HCT116 (cell line): ENCODE measurements around the gene ADAMTS6. TPM values are rescaled to one million over a fixed set of nuclear protein-coding genes. Genes with fewer than 3 reads are reported as not detected.

ENCODE experiments used
- ATAC-seq: fragments of 200-7000 bp; cut with Tn5 transposase; 2 replicates; pipeline ENCODE4 v1.9.1; 2020; ENCODE audit warnings: mild to moderate bottlenecking, moderate library complexity
- BruUV-seq: library from RNA; stranded (reverse); fragments of 400-500 nt; replicated peaks from 2 replicates; lab custom pipeline; 2021; lab: Mats Ljungman, UMichigan
- CTCF ChIA-PET: fragments of 300-600 bp; sonication (Branson Sonifier 250); formaldehyde crosslinking; loops from one replicate; lab custom pipeline; 2021; ENCODE audit warnings: antibody characterized with exemption; lab: Charles Lee
- POLR2A ChIA-PET: fragments of 300-600, 350-600 bp; sonication (Branson Sonifier 250); formaldehyde crosslinking; loops from one replicate; lab custom pipeline; 2021; ENCODE audit warnings: antibody characterized with exemption; lab: Charles Lee
- RAD21 ChIA-PET, 2 experiments: fragments of 300-600 bp; sonication (Branson Sonifier 250); formaldehyde crosslinking; loops; one replicate each; lab custom pipeline; 2023; ENCODE audit warnings: low total read pairs in 2 of 2; ENCODE audit not compliant: uncharacterized antibody in 2 of 2, unreplicated experiment in 2 of 2, low non-redundant PET in 1 of 2; lab: Charles Lee
- DNase-seq: peaks from one replicate; pipeline ENCODE4 v3.0.0-alpha.2; 2010; ENCODE audit warnings: low read depth, low spot score
- H2AFZ ChIP-seq: fragments of 200-600 bp; shearing (Covaris generic), sonication (generic); 2 replicates; pipeline ENCODE4 v1.6.1; 2017; ENCODE audit warnings: low read depth, mixed run types, mixed read lengths, antibody characterized with exemption, low read length; ENCODE audit not compliant: poor library complexity, severe bottlenecking
- H3K27ac ChIP-seq: 2 replicates; pipeline ENCODE4 v1.5.1; 2012; ENCODE audit warnings: low read depth, low read length
- H3K27me3 ChIP-seq: fragments of 200-600 bp; sonication (generic); 2 replicates; pipeline ENCODE4 v1.6.1; 2016; ENCODE audit warnings: mixed run types, low read length, mixed read lengths; ENCODE audit not compliant: insufficient read depth
- H3K36me3 ChIP-seq, 2 experiments: fragments of 200-500 bp in 1 of 2; fragments of 200-600 bp in 1 of 2; sonication (Bioruptor generic) in 1 of 2; sonication (generic) in 1 of 2; 2 replicates each; pipeline versions ENCODE4 v1.5.1 to v1.6.1; 2014 to 2016; ENCODE audit warnings: low read length in 2 of 2, inconsistent platforms in 1 of 2, mixed read lengths in 1 of 2, mixed run types in 1 of 2; ENCODE audit not compliant: insufficient read depth in 2 of 2, control insufficient read depth in 1 of 2
- H3K4me1 ChIP-seq, 2 experiments: fragments of 200-600 bp in 1 of 2; sonication (generic) in 1 of 2; 2 replicates each; pipeline versions ENCODE4 v1.5.1 to v1.6.1; 2012 to 2017; ENCODE audit warnings: low read length in 2 of 2, inconsistent platforms in 1 of 2, mild to moderate bottlenecking in 1 of 2, mixed read lengths in 1 of 2, mixed run types in 1 of 2, moderate library complexity in 1 of 2; ENCODE audit not compliant: insufficient read depth in 2 of 2, control insufficient read depth in 1 of 2
- H3K4me2 ChIP-seq: fragments of 200-600 bp; sonication (generic); 2 replicates; pipeline ENCODE4 v1.6.1; 2017; ENCODE audit warnings: mixed run types, low read length, mixed read lengths
- H3K4me3 ChIP-seq, 2 experiments: fragments of 200-600 bp in 1 of 2; sonication (generic) in 1 of 2; replicated peaks in 1 of 2; 2 replicates each; pipeline ENCODE4 v1.5.1; 2011 to 2016; ENCODE audit warnings: low read length in 2 of 2, control low read depth in 1 of 2, low read depth in 1 of 2, mild to moderate bottlenecking in 1 of 2, mixed read lengths in 1 of 2, mixed run types in 1 of 2
- H3K79me2 ChIP-seq: fragments of 200-600 bp; sonication (generic); 2 replicates; pipeline ENCODE4 v1.6.1; 2017; ENCODE audit warnings: mild to moderate bottlenecking, mixed run types, low read length, moderate library complexity, mixed read lengths; ENCODE audit not compliant: insufficient read depth
- H3K9ac ChIP-seq: fragments of 200-600 bp; sonication (generic); 2 replicates; pipeline ENCODE4 v1.6.1; 2016; ENCODE audit warnings: low read length, mixed read lengths
- H3K9me2 ChIP-seq: fragments of 200-600 bp; sonication (generic), shearing (Covaris generic); 2 replicates; pipeline ENCODE4 v1.6.1; 2017; ENCODE audit warnings: mixed run types, mild to moderate bottlenecking, moderate library complexity; ENCODE audit not compliant: insufficient read depth
- H3K9me3 ChIP-seq, 2 experiments: fragments of 200-500 bp in 1 of 2; fragments of 200-600 bp in 1 of 2; sonication (Bioruptor generic) in 1 of 2; sonication (generic) in 1 of 2; 2 replicates each; pipeline ENCODE4 v1.6.1; 2014 to 2017; ENCODE audit warnings: low read length in 2 of 2, mixed read lengths in 2 of 2, inconsistent platforms in 1 of 2, low read depth in 1 of 2, mild to moderate bottlenecking in 1 of 2, mixed run types in 1 of 2, moderate library complexity in 1 of 2; ENCODE audit not compliant: control insufficient read depth in 1 of 2, insufficient read depth in 1 of 2
- H4K20me1 ChIP-seq: fragments of 200-600 bp; sonication (generic), shearing (Covaris generic); 2 replicates; pipeline ENCODE4 v1.6.1; 2017; ENCODE audit warnings: mixed run types, mild to moderate bottlenecking, moderate library complexity; ENCODE audit not compliant: insufficient read depth
- ATF3 ChIP-seq: IDR thresholded peaks from 2 replicates; pipeline ENCODE4 v1.6.1; 2012
- CBX3 ChIP-seq: IDR thresholded peaks from 2 replicates; pipeline ENCODE4 v1.6.1; 2012; ENCODE audit warnings: low read depth
- CEBPB ChIP-seq: IDR thresholded peaks from 2 replicates; pipeline ENCODE4 v1.6.1; 2012; ENCODE audit warnings: low read depth
- EGR1 ChIP-seq: IDR thresholded peaks from 2 replicates; pipeline ENCODE4 v1.6.1; 2012; ENCODE audit warnings: low read depth
- EZH2 ChIP-seq: fragments of 200-600 bp; sonication (generic); IDR thresholded peaks from 2 replicates; pipeline ENCODE4 v1.6.1; 2017; ENCODE audit warnings: antibody characterized with exemption, mixed run types
- MAX ChIP-seq: IDR thresholded peaks from 2 replicates; pipeline ENCODE4 v1.6.1; 2012
- POLR2A ChIP-seq: IDR thresholded peaks from 2 replicates; pipeline ENCODE4 v1.7.0; 2011; ENCODE audit warnings: borderline replicate concordance; ENCODE audit not compliant: insufficient read depth, insufficient read length; ENCODE audit errors: extremely low read depth
- YY1 ChIP-seq: IDR thresholded peaks from 2 replicates; pipeline ENCODE4 v1.6.1; 2011; ENCODE audit warnings: low read length, low read depth, moderate library complexity, mild to moderate bottlenecking; ENCODE audit not compliant: insufficient replicate concordance; ENCODE audit errors: extremely low read depth
- ZNF274 ChIP-seq: fragments of 200-500 bp; sonication (Bioruptor generic); IDR thresholded peaks from 2 replicates; pipeline ENCODE4 v1.6.1; 2014; ENCODE audit warnings: mild to moderate bottlenecking, low read depth, low read length, inconsistent platforms
- intact Hi-C: fragments of 100-400 bp; cut with micrococcal nuclease; formaldehyde crosslinking; loops from 2 replicates; pipeline ENCODE4 v1.10.0; 2022
- total RNA-seq: library from RNA; stranded (reverse); gene quantifications from one replicate; pipeline ENCODE4 v1.2.1, GENCODE V29; 2021; ENCODE audit not compliant: unreplicated experiment
- TF ChIP-seq, protein P1 (sequence below): IDR thresholded peaks from 2 replicates; pipeline ENCODE4 v1.6.1; 2012; ENCODE audit warnings: low read depth

ADAMTS6 gene
- total RNA-seq, 1 experiment from 2014 or later = 0.93 TPM

DNA sequence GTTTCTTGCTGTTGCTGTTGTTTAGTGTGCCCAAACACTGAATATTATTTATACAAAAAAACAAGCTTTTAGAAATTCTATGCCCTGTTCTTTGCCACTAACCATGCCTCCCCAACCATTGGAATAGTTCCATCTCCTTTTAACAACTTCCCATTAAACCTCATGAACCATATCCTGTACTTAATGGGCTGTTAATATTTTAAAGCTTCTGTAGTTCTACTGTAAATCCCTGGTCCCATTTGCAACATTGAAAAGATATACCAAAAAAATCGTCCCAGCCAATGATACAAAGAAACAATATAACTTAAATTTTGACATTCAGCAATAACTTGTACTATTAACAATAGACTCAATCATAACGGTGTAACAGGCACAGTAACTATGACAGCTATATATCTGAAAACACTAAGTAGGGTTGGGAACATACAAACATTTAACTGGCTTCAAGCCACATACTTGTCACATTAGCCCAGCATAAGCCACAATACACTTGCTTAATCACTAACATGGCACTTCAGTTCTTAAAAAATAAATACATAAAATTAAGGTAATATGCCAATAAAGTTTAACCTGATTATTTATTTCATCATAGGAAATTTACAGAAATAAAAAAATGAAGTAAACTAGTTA lies 86.1 kb downstream of the ADAMTS6 start:
- POLR2A ChIA-PET = no interaction called here
- DNase-seq (no peak), ATAC-seq (no peak)
- intact Hi-C loops = no loop called here
- H4K20me1 ChIP-seq = no peaks in the 10 kb centered on the region
- no peaks in the 10 kb centered on the region for H3K79me2 ChIP-seq
- no peaks in the 10 kb centered on the region for H3K27me3 ChIP-seq
- no peak overlapping the region for H3K9ac ChIP-seq
- no peaks in the 10 kb centered on the region for H3K36me3 ChIP-seq
- H2AFZ ChIP-seq = no peak overlapping the region
- no TSS peak for BruUV-seq
- no peak overlapping the region for H3K4me2 ChIP-seq
- CTCF ChIA-PET = no interaction called here
- RAD21 ChIA-PET = no interaction called here
- H3K27ac ChIP-seq = no peak overlapping the region
- H3K4me1 ChIP-seq = no peaks in the 10 kb centered on the region
- no peak for TF ChIP-seq CBX3
- TF ChIP-seq EZH2 = no peak
- TF ChIP-seq, all 23 proteins: peak for 0
- H3K9me2 ChIP-seq = no peaks in the 10 kb centered on the region
- H3K9me3 ChIP-seq = no peaks in the 10 kb centered on the region
- no peak overlapping the region for H3K4me3 ChIP-seq

DNA sequence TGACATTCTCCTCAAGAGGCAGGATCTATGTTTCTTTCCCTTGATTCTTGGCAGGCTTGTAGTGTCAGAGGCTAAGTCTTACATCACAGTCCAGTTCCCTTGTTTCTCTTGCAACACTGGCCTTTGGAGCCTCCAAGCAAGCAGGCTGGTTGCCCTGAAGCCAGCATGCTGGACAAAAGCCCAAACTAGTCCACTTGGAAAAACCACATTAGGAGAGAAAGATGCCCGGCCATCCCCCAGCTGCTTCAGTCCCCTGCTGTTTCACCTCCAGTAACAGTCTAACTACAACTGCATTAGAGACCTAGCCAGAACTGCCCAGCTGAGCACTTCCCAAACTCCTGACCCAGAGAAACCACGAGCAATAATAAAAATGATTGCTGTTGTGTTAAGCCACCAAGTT lies 87.6 kb downstream of the ADAMTS6 start:
- TF ChIP-seq ATF3 (no peak), MAX (no peak), ZNF274 (no peak), YY1 (no peak), EZH2 (no peak), POLR2A (no peak), CEBPB (no peak), EGR1 (no peak), CBX3 (no peak)
- TF ChIP-seq, protein P1, sequence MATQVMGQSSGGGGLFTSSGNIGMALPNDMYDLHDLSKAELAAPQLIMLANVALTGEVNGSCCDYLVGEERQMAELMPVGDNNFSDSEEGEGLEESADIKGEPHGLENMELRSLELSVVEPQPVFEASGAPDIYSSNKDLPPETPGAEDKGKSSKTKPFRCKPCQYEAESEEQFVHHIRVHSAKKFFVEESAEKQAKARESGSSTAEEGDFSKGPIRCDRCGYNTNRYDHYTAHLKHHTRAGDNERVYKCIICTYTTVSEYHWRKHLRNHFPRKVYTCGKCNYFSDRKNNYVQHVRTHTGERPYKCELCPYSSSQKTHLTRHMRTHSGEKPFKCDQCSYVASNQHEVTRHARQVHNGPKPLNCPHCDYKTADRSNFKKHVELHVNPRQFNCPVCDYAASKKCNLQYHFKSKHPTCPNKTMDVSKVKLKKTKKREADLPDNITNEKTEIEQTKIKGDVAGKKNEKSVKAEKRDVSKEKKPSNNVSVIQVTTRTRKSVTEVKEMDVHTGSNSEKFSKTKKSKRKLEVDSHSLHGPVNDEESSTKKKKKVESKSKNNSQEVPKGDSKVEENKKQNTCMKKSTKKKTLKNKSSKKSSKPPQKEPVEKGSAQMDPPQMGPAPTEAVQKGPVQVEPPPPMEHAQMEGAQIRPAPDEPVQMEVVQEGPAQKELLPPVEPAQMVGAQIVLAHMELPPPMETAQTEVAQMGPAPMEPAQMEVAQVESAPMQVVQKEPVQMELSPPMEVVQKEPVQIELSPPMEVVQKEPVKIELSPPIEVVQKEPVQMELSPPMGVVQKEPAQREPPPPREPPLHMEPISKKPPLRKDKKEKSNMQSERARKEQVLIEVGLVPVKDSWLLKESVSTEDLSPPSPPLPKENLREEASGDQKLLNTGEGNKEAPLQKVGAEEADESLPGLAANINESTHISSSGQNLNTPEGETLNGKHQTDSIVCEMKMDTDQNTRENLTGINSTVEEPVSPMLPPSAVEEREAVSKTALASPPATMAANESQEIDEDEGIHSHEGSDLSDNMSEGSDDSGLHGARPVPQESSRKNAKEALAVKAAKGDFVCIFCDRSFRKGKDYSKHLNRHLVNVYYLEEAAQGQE = no peak
- ChIA-PET CTCF (no interaction called here), RAD21 (no interaction called here), POLR2A (no interaction called here)
- DNase-seq (no peak), ATAC-seq (no peak)
- Histone ChIP-seq H3K27ac (no peak overlapping the region), H3K79me2 (no peaks in the 10 kb centered on the region), H3K9ac (no peak overlapping the region), H3K4me2 (no peak overlapping the region), H3K4me1 (no peaks in the 10 kb centered on the region), H3K36me3 (no peaks in the 10 kb centered on the region), H2AFZ (no peak overlapping the region), H4K20me1 (no peaks in the 10 kb centered on the region), H3K27me3 (no peaks in the 10 kb centered on the region), H3K9me3 (no peaks in the 10 kb centered on the region), H3K9me2 (no peaks in the 10 kb centered on the region), H3K4me3 (no peak overlapping the region)
- BruUV-seq = no TSS peak
- intact Hi-C loops = no loop called here
